Adrenal gland (tissue), 19 donors: ENCODE results near the gene FSHB. TPM values are rescaled to one million over a fixed set of nuclear protein-coding genes. Genes with fewer than 3 reads are reported as not detected.

Experiments used
- DNase-seq, 7 donors: peaks; one replicate each; pipeline ENCODE4 v3.0.0-alpha.2; 2019 to 2020
- H3K27ac ChIP-seq, 5 donors: fragments of 200-600 bp; sonication (generic) in 4 of 5; 1 replicate in 3 of 5; 2 replicates in 2 of 5; pipeline versions ENCODE4 v1.5.1 to v1.8.0; 2016 to 2020; ENCODE audit warnings: mild to moderate bottlenecking in 1 of 5
- H3K27me3 ChIP-seq: fragments of 200-600 bp; 2 replicates; pipeline ENCODE4 v1.8.0; 2021
- H3K36me3 ChIP-seq, 2 donors: fragments of 200-600 bp; replicated peaks in 1 of 2; 1 replicate in 1 of 2; 2 replicates in 1 of 2; pipeline versions ENCODE4 v1.5.1 to v1.8.0; 2018 to 2022
- H3K4me1 ChIP-seq, 2 donors: fragments of 200-600 bp; replicated peaks in 1 of 2; 1 replicate in 1 of 2; 2 replicates in 1 of 2; pipeline versions ENCODE4 v1.5.1 to v1.8.0; 2018 to 2021
- H3K4me3 ChIP-seq, 4 donors: fragments of 200-600 bp; sonication (generic) in 3 of 4; one replicate each; pipeline ENCODE4 v1.5.1; 2016 to 2018
- H3K9me3 ChIP-seq, 3 donors: fragments of 200-600 bp; sonication (generic) in 1 of 3; replicated peaks in 1 of 3; 1 replicate in 2 of 3; 2 replicates in 1 of 3; pipeline versions ENCODE4 v1.5.1 to v1.8.0; 2016 to 2021
- POLR2A ChIP-seq, 2 donors: fragments of 450-650 bp; IDR thresholded peaks; one replicate each; pipeline ENCODE4 v1.6.1; 2017; ENCODE audit warnings: antibody characterized with exemption in 2 of 2, mild to moderate bottlenecking in 2 of 2, moderate library complexity in 1 of 2
- WGBS, 4 donors: extraction: QIAGEN DNeasy Blood & Tissue Kit in 2 of 4; methylation state at CpG; one replicate each; pipeline versions ENCODE4 v1.1.5 to v1.1.7; 2013 to 2017; 5-methylcytosine and 5-hydroxymethylcytosine counted together
- intact Hi-C, 2 donors: fragments of 100-400 bp; cut with DNase I; formaldehyde crosslinking; loops; one replicate each; pipeline versions ENCODE4 v1.14.1 to v1.15.0; 2022 to 2023
- long read RNA-seq, 10 donors: library from polyadenylated mRNA in 3 of 10; unstranded in 2 of 10; stranded (forward) in 1 of 10; transcript quantifications; one replicate each; pipeline ENCODE4 v2.0.0 and lab custom pipeline, GENCODE V29; 2021 to 2026
- polyA plus RNA-seq, 3 donors: library from polyadenylated mRNA; stranded (reverse); fragments of 200-250 nt in 2 of 3; fragments of 350-450 nt in 1 of 3; fragmentation: Illumina TruSeq in 1 of 3; extraction: RNeasy Lipid Tissue Mini Kit (QIAGEN cat#74804) in 1 of 3; gene quantifications; one replicate each; pipeline ENCODE4 v1.2.3, GENCODE V29; 2013 to 2014
- total RNA-seq, 9 donors: library from RNA; depleted of rRNA in 4 of 9; stranded (reverse); fragments of >200 nt in 4 of 9; fragments of 120-200 nt in 1 of 9; fragmentation: NEBNext Ultra II Directional in 1 of 9; extraction: Animal tissue kit (Norgen Biotek cat#: 25700) in 1 of 9; gene quantifications; one replicate each; pipeline versions ENCODE4 v1.1.0 to v1.2.4, GENCODE V29; 2013 to 2023
- TF ChIP-seq, protein P1 (sequence below), 6 experiments: fragments of 450-650 bp in 4 of 6; fragments of 200-600 bp in 2 of 6; sonication (generic) in 1 of 6; IDR thresholded peaks; 1 replicate in 5 of 6; 2 replicates in 1 of 6; pipeline versions ENCODE4 v1.5.1 to v1.8.0; 2016 to 2021; ENCODE audit warnings: antibody characterized with exemption in 6 of 6, mild to moderate bottlenecking in 2 of 6, moderate library complexity in 1 of 6
- donor health status: healthy with polysubstance abuse.
- donor health status: Bipolar disorder and iron deficiency.
- donor health status: DM: yes; HTN: yes; CAD: no.
- donor health status: DM: no; HTN: no; CAD: no.
- donor health status: DM: no; HTN: no; CAD: no.
- donor health status: DM: yes; HTN: yes; CAD: no.

FSHB gene
- total RNA-seq, result not detected
- polyA plus RNA-seq, result not detected
- long read RNA-seq, donor 1, result 0 reads
- long read RNA-seq, donor 2, result 0 reads
- long read RNA-seq, donor 3, result 0 reads
- long read RNA-seq, donor 4, result 0 reads
- long read RNA-seq, donor 5, result 0 reads
- long read RNA-seq, donor 6, result 0 reads
- long read RNA-seq, donor 7, result 0 reads
- long read RNA-seq, donor 8, result 0 reads
- long read RNA-seq, donor 9, result 0 reads
- long read RNA-seq, donor 10, result 0 reads

DNA sequence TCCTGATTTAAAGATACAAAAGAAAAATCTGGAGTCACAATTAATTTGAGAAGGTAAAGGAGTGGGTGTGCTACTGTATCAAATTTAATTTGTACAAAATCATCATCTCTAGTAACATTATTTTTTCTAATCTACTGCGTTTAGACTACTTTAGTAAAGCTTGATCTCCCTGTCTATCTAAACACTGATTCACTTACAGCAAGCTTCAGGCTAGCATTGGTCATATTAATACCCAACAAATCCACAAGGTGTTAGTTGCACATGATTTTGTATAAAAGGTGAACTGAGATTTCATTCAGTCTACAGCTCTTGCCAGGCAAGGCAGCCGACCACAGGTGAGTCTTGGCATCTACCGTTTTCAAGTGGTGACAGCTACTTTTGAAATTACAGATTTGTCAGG is at the start of gene FSHB:
Gene FSHB, plus strand, starts transcription at position 301 of the 400 bp plus-strand sequence. CDS start 889 bp downstream, outside the sequence.
- 84 to 90% (median 86%) methylated on average over 3 of the region's 3 CpGs for WGBS, 4 donors
- H3K27me3 ChIP-seq, result no peaks in the 10 kb centered on the region
- no peak within 1 kb of the TSS for H3K4me3 ChIP-seq
- H3K4me1 ChIP-seq, result no peaks in the 10 kb centered on the region
- H3K36me3 ChIP-seq, result no peaks in the 10 kb centered on the region
- TF ChIP-seq, protein P1, sequence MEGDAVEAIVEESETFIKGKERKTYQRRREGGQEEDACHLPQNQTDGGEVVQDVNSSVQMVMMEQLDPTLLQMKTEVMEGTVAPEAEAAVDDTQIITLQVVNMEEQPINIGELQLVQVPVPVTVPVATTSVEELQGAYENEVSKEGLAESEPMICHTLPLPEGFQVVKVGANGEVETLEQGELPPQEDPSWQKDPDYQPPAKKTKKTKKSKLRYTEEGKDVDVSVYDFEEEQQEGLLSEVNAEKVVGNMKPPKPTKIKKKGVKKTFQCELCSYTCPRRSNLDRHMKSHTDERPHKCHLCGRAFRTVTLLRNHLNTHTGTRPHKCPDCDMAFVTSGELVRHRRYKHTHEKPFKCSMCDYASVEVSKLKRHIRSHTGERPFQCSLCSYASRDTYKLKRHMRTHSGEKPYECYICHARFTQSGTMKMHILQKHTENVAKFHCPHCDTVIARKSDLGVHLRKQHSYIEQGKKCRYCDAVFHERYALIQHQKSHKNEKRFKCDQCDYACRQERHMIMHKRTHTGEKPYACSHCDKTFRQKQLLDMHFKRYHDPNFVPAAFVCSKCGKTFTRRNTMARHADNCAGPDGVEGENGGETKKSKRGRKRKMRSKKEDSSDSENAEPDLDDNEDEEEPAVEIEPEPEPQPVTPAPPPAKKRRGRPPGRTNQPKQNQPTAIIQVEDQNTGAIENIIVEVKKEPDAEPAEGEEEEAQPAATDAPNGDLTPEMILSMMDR (IDR thresholded peaks at IDR 0.05), result no peak
- TF ChIP-seq POLR2A (IDR thresholded peaks at IDR 0.05), result no peak
- intact Hi-C loops, result no loop called here
- DNase-seq, result no peak
- H3K27ac ChIP-seq, result no peak within 1 kb of the TSS
- no peaks in the 10 kb centered on the region for H3K9me3 ChIP-seq

DNA sequence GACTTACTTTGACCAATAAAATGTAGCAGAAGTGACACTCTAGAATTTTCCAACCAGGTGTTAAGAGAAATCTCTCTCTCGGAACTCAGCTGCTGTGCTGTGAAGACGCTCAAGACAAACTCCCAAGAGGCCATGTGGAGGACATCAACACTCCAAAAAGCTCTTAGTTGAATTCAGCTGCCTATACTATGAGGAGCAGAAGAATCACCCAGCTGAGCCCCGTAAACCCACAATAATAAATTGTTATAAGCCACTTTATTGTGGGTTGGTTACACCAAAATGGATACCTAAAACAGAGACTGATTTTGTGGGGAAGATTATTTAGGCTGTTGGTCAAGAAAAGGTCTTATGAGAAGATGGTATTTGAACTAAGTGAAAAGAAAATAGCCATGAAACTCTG is 44.1 kb upstream of the FSHB start:
- Histone ChIP-seq H3K4me1 (no peaks in the 10 kb centered on the region), H3K4me3 (no peak overlapping the region), H3K9me3 (no peaks in the 10 kb centered on the region), H3K27me3 (no peaks in the 10 kb centered on the region), H3K36me3 (no peaks in the 10 kb centered on the region), H3K27ac (no peak overlapping the region)
- TF ChIP-seq, protein P1 (IDR thresholded peaks at IDR 0.05), result no peak
- no peak for TF ChIP-seq POLR2A (IDR thresholded peaks at IDR 0.05)
- 71 to 93% (median 79%) methylated on average over 3 of the region's 3 CpGs for WGBS, 4 donors
- no peak for DNase-seq
- intact Hi-C loops, result no loop called here

DNA sequence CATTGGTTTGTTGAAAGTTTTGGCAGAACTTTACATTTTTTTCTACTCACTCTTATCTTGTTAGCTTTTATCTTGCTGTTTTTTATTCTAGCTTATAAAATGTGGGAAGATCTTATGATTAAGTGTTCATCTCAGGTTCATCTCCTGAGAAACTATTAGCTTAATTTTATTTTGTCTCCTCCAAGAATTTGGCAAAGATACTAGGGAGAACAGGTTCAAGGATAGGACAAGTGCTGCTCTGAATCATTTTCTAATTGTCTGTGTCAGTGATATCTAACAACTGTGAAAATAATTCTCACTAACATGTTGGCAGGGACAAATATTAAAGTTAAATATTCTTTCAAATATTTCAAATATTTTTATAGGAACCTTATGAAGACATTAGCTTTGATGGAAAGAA is 38.2 kb upstream of the FSHB start:
- Histone ChIP-seq H3K9me3 (no peaks in the 10 kb centered on the region), H3K36me3 (no peaks in the 10 kb centered on the region), H3K4me1 (peaks cover 0 to 12% of the 10 kb centered on the region in 2 donors), H3K27me3 (no peaks in the 10 kb centered on the region), H3K27ac (no peak overlapping the region), H3K4me3 (no peak overlapping the region)
- TF ChIP-seq, protein P1 (IDR thresholded peaks at IDR 0.05), result no peak
- no peak for TF ChIP-seq POLR2A (IDR thresholded peaks at IDR 0.05)
- DNase-seq, result no peak
- intact Hi-C loops, result no loop called here

DNA sequence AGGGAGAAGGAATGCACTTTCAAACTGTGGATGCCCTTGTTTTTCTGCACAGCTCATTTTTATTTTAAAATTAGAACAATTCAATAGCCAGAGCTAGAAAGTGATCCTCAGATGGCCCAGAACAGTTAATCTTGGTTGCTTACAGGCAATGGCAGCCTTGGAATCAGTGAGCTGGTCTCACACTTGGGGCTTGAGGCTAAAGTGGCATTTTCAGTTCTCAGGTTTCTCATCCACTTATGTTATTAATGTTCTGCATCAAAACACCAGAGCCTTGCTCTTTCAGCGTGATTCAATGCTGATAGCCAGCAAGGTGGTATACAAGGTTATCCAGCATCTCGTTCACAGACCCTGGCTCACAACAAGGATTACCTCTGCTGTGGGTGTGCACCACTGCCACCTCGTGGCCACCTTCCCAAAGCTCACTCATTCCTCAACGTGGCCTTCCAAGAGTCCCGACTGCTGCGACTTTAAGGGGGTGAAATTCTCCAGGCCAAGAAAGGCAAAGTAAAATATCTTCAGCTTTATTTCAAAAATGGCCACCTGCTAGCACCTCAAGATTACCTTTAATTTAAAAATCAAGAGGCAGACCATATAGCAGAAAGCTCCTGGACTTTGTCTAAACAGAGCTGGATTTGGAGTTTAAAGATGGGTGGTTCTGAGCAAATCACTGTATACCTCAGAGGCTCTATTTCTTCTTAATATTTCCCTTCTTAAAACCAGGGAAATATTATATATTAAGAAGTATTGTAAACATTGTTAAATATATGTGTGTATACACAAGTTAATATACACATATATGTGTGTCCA is 34.2 kb upstream of the FSHB start:
- 5 to 16% (median 8%) methylated on average over 6 of the region's 6 CpGs for WGBS, 4 donors
- intact Hi-C loops, result no loop called here
- Histone ChIP-seq H3K36me3 (no peaks in the 10 kb centered on the region), H3K27ac (no peak overlapping the region), H3K4me1 (peaks cover 0 to 12% of the 10 kb centered on the region in 2 donors), H3K4me3 (no peak overlapping the region), H3K9me3 (no peaks in the 10 kb centered on the region), H3K27me3 (no peaks in the 10 kb centered on the region)
- no peak for TF ChIP-seq POLR2A (IDR thresholded peaks at IDR 0.05)
- TF ChIP-seq, protein P1 (IDR thresholded peaks at IDR 0.05), result peak; percentile 68 to 86 (median 72)
- DNase-seq, result peak; percentile 58 to 88 (median 76)
